Measurements from ENCODE around the gene NAGPA.

Gene NAGPA

GRCh38 chr16:5007256-5007655 is 26.5 kb downstream of the NAGPA start:
- DNase-seq (ENCODE audit: low read depth): no peak
- in situ Hi-C loops (cut with HindIII; ENCODE audit: low sequenced_read_pairs): no loop called here
- no peak for TF ChIP-seq CTCF (IDR thresholded peaks at IDR 0.05; ENCODE audit: low read depth, low read length, missing control alignments)
- no peak overlapping the region for H3K4me3 ChIP-seq (ENCODE audit: low read depth, low read length)

GRCh38 chr16:5006348-5007193 is 27.2 kb downstream of the NAGPA start:
- TF ChIP-seq CTCF (IDR thresholded peaks at IDR 0.05; ENCODE audit: low read depth, low read length, missing control alignments): no peak
- in situ Hi-C loops (cut with HindIII; ENCODE audit: low sequenced_read_pairs): no loop called here
- H3K4me3 ChIP-seq (ENCODE audit: low read depth, low read length): no peak overlapping the region
- DNase-seq (ENCODE audit: low read depth): no peak

GRCh38 chr16:5005916-5006315 is 27.8 kb downstream of the NAGPA start:
- no peak for TF ChIP-seq CTCF (IDR thresholded peaks at IDR 0.05; ENCODE audit: low read depth, low read length, missing control alignments)
- no peak for DNase-seq (ENCODE audit: low read depth)
- no peak overlapping the region for H3K4me3 ChIP-seq (ENCODE audit: low read depth, low read length)
- in situ Hi-C loops (cut with HindIII; ENCODE audit: low sequenced_read_pairs): no loop called here

GRCh38 chr16:5004311-5004710 is 29.4 kb downstream of the NAGPA start:
- no peak for TF ChIP-seq CTCF (IDR thresholded peaks at IDR 0.05; ENCODE audit: low read depth, low read length, missing control alignments)
- in situ Hi-C loops (cut with HindIII; ENCODE audit: low sequenced_read_pairs): no loop called here

GRCh38 chr16:5003828-5004227 is 29.9 kb downstream of the NAGPA start:
- in situ Hi-C loops (cut with HindIII; ENCODE audit: low sequenced_read_pairs): no loop called here
- no peak for TF ChIP-seq CTCF (IDR thresholded peaks at IDR 0.05; ENCODE audit: low read depth, low read length, missing control alignments)
- DNase-seq (ENCODE audit: low read depth): no peak
- no peak overlapping the region for H3K4me3 ChIP-seq (ENCODE audit: low read depth, low read length)

More at GRCh38 chr16:5004311-5004710, 29.4 kb downstream of the NAGPA start:
- DNase-seq (ENCODE audit: low read depth): no peak
- no peak overlapping the region for H3K4me3 ChIP-seq (ENCODE audit: low read depth, low read length)

- in situ Hi-C loops (cut with HindIII; ENCODE audit: low sequenced_read_pairs): no loop called here
- no peak for TF ChIP-seq CTCF (IDR thresholded peaks at IDR 0.05; ENCODE audit: low read depth, low read length, missing control alignments)
- no peak overlapping the region for H3K4me3 ChIP-seq (ENCODE audit: low read depth, low read length)
- no peak for DNase-seq (ENCODE audit: low read depth)
Observed at GRCh38 chr16:5003211-5003610, 30.5 kb downstream of the NAGPA start.

Data from astrocyte of the cerebellum (primary cell).